Measurements from ENCODE around the gene ZSCAN5B. TPM values are rescaled to one million over a fixed set of nuclear protein-coding genes. Genes with fewer than 3 reads are reported as not detected.

ZSCAN5B gene
- total and polyA plus RNA-seq, 2 of the 8 experiments (the other 6 are each of a cell fraction or from before 2014, with no cell fraction given), result not detected

GRCh38 chr19:56158170-56158757 lies 39.3 kb downstream of the ZSCAN5B start:
- no peak overlapping the region for H3K56ac ChIP-seq (replicated peaks; ENCODE audit: insufficient read length, low read depth, low read length)
- H2BK120ac ChIP-seq (replicated peaks; ENCODE audit: low read depth, low read length), result no peak overlapping the region
- H3K79me2 ChIP-seq (ENCODE audit: control insufficient read depth in 1 of 2, insufficient read depth in 2 of 2, low read length in 2 of 2), result no peaks in the 10 kb centered on the region
- H4K5ac ChIP-seq (ENCODE audit: insufficient read length, low read depth, low read length), result no peak overlapping the region
- POLR2A ChIA-PET (ENCODE audit: partially characterized antibody), result interaction anchor here (1.0 to 1.2 kb wide), 3 partner anchors 9 to 45 kb away, joined by 3 read pairs; partner anchors contain the start of gene ZNF444
- no peak overlapping the region for H2BK20ac ChIP-seq (ENCODE audit: low read length)
- no peak for DNase-seq (ENCODE audit: low read depth in 1 of 2, low spot score in 2 of 2)
- 94% methylated on average over 16 of the region's 16 CpGs; no CpG with 5 or more reads in 1 of the 2 experiments for WGBS, 2 experiments (ENCODE audit: extremely low coverage in 1 of 2, insufficient coverage in 1 of 2, insufficient read length in 1 of 2, insufficient replicate concordance in 2 of 2, low coverage in 1 of 2, low lambda C conversion rate in 2 of 2, missing lambda C conversion rate in 1 of 2)
- no peaks in the 10 kb centered on the region for H3K27me3 ChIP-seq (replicated peaks in 1 of 4; ENCODE audit: control insufficient read depth in 3 of 4, extremely low read depth in 1 of 4, insufficient read depth in 3 of 4, low read length in 3 of 4)
- no peak overlapping the region for H3K4me3 ChIP-seq (ENCODE audit: extremely low read depth in 1 of 4, insufficient read depth in 2 of 4, low read depth in 3 of 4, low read length in 4 of 4)
- H2BK5ac ChIP-seq (ENCODE audit: low read depth, low read length), result no peak overlapping the region
- FAIRE-seq, result no peak
- H2AFZ ChIP-seq (ENCODE audit: low read length), result no peak overlapping the region
- peaks cover 2 to 6% (median 4%) of the 10 kb centered on the region in 4 experiments for H3K4me1 ChIP-seq (replicated peaks in 1 of 4; ENCODE audit: control insufficient read depth in 3 of 4, insufficient read depth in 4 of 4, low read length in 3 of 4)
- no peak overlapping the region for H3K4me2 ChIP-seq (ENCODE audit: insufficient read depth in 1 of 2, low read depth in 2 of 2, low read length in 2 of 2)
- H3K79me1 ChIP-seq (ENCODE audit: low read depth, low read length), result peaks cover 4% of the 10 kb centered on the region
- H2AK5ac ChIP-seq (ENCODE audit: low read depth, low read length), result no peak overlapping the region
- CTCF ChIA-PET (ENCODE audit: partially characterized antibody), result interaction anchor here (0.6 to 7.9 kb wide), 9 partner anchors 10 to 175 kb away, joined by 3 to 137 read pairs (median 3); partner anchors contain the start of gene GALP
- H2BK15ac ChIP-seq (ENCODE audit: low read length), result no peak overlapping the region
- H3K23me2 ChIP-seq (ENCODE audit: low read depth, low read length), result peaks cover 7% of the 10 kb centered on the region; the same call in 1 of the 2 replicates
- H3K36me3 ChIP-seq (ENCODE audit: control insufficient read depth in 2 of 4, insufficient read depth in 4 of 4, low read length in 3 of 4), result peaks cover 3 to 23% (median 12%) of the 10 kb centered on the region in 4 experiments; a peak in 6 of 8 replicates
- no peak overlapping the region for H3K4ac ChIP-seq (replicated peaks; ENCODE audit: insufficient read length, low read depth, low read length)
- H4K91ac ChIP-seq (replicated peaks; ENCODE audit: insufficient read length, low read length), result no peak overlapping the region
- no peaks in the 10 kb centered on the region for H3K9me3 ChIP-seq (ENCODE audit: insufficient read depth in 2 of 2, low read depth in 1 of 2, low read length in 1 of 2)
- H3K27ac ChIP-seq (ENCODE audit: low read depth, low read length), result no peak overlapping the region
- no peak overlapping the region for H2BK12ac ChIP-seq (ENCODE audit: low read depth, low read length)
- no peak overlapping the region; the same call in 1 of the 2 replicates for H4K8ac ChIP-seq (ENCODE audit: extremely low read depth, insufficient read depth, low read length)
- H3K14ac ChIP-seq (ENCODE audit: insufficient read length), result no peak overlapping the region
- H3K18ac ChIP-seq (ENCODE audit: extremely low read depth, low read length), result no peak overlapping the region
- H4K20me1 ChIP-seq (replicated peaks in 1 of 2; ENCODE audit: control insufficient read depth in 1 of 2, insufficient read depth in 2 of 2, low read length in 2 of 2), result peaks cover 0 to 9% of the 10 kb centered on the region in 2 experiments
- H3K9ac ChIP-seq (replicated peaks in 1 of 4; ENCODE audit: extremely low read depth in 1 of 4, low read depth in 3 of 4, low read length in 3 of 4), result no peak overlapping the region
- no peak overlapping the region for H3K23ac ChIP-seq (ENCODE audit: insufficient read length)
- TF ChIP-seq SIN3A (conservative IDR thresholded peaks at IDR 0.05 in 1 of 2, IDR thresholded peaks at IDR 0.05 in 1 of 2; ENCODE audit: low read depth in 1 of 2, low read length in 2 of 2), result no peak
- TF ChIP-seq EZH2 (IDR thresholded peaks at IDR 0.05; ENCODE audit: low read depth, low read length, severe bottlenecking), result no peak
- no peak for TF ChIP-seq POLR2AphosphoS5 (IDR thresholded peaks at IDR 0.05; ENCODE audit: low read depth, low read length)
- TF ChIP-seq MAFK (IDR thresholded peaks at IDR 0.05; ENCODE audit: low read depth, low read length), result no peak
- no peak for TF ChIP-seq FOSL1 (IDR thresholded peaks at IDR 0.05; ENCODE audit: insufficient read depth, low read depth, low read length)
- TF ChIP-seq RBBP5 (IDR thresholded peaks at IDR 0.05; ENCODE audit: borderline replicate concordance, low read depth, low read length), result no peak
- no peak for TF ChIP-seq USF2 (IDR thresholded peaks at IDR 0.05; ENCODE audit: low read length)
- TF ChIP-seq TEAD4 (IDR thresholded peaks at IDR 0.05; ENCODE audit: low read depth, low read length), result no peak
- TF ChIP-seq POU5F1 (IDR thresholded peaks at IDR 0.05; ENCODE audit: low read depth, low read length), result no peak
- no peak for TF ChIP-seq JUND (IDR thresholded peaks at IDR 0.05; ENCODE audit: low read length)
- TF ChIP-seq RXRA (IDR thresholded peaks at IDR 0.05; ENCODE audit: insufficient read depth, low read depth, low read length), result no peak
- TF ChIP-seq JUN (IDR thresholded peaks at IDR 0.05; ENCODE audit: low read depth, low read length), result no peak

All from H1 (cell line).